ENCODE data around the gene ATP8A1.
A peak's percentile ranks its signal among the peaks of the same experiment; 100 is the strongest.

The ATP8A1 gene

DNA sequence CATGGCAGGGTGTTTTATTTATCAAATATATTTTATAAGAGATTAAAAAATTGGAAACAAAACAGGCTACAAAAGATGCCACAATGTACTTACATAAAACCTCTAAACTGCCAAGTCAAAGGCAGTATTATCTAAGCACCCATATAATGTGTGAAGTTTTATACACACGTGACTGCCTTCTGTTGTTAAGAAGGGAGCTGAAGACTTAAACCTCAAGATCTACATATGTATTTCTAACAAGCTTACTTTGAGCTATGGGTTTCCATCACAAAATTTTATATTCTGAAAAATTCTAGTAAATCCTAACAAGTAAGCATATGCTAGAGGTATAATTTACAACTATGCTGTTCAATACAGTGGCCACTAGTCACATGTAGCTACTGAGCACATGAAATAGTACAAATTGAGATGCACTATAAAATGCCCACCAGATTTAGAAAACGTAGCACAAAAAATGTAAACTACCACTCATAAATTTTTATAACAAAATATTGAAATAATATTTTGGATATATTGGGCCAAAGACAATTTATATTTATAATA is 9.8 kb downstream of the ATP8A1 start:
- no peak for DNase-seq

DNA sequence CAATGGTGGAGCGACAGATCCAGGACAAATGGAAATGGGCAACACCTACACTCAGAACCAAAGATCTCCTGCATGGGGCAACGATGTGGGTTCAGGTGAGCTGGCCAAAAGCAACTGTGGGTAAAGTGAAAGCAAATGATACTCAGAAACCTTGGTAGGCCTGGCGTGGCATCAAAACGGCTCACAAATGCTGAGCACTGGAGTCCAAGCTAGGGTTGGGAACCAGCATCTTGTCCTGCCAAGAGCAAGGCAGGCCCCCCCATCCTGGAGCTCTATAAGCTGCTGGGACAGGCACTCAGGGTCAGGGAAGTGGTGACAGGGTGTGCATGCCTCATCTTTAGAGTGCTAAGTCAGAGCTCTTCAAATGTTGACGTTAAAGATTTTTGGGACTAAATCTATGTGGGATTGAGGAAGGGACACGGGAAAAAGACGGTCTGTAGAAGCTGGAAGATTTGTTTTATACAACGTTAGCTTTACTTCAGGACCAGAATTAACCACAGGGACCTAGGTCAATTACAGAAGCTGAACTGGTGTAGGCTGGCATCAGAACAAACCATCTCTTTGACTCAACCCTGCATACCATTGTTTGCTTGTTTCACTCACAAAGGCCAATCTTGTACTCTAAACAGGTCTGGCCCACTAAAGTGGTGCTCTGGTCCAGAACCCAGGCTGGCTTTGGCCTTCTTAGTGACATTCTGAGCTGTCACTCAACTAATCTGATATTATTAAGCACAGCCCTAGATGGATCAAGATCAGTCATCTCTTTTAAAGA is 10.7 kb downstream of the ATP8A1 start:
- no peak for DNase-seq

- DNase-seq: no peak
These were observed 12.0 kb downstream of the ATP8A1 start for GRCh38 chr4:42644897-42645296.

DNA sequence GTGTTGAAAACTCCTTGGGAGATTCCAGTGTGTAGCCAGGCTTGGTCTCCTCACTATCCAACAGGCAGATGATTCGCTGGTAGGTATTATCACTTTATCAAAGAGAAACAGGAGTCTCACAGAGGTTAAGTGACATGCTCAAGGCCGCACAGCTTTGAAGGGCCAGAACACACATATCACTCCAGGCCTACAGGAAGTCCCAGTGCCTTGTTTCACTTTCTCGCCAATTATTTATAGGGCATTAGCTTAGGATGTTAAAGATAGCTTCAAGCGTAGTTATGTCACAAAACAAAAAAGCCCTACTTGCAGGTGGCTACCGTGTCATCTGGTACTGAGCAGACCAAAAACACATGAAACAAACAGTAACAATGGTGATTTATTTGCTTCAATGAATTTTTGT is 13.2 kb downstream of the ATP8A1 start:
- DNase-seq: no peak

- no peak for DNase-seq
These were observed 13.9 kb downstream of the ATP8A1 start for GRCh38 chr4:42642845-42643615.

GRCh38 chr4:42642101-42642797 is 14.7 kb downstream of the ATP8A1 start:
- DNase-seq: no peak

DNA sequence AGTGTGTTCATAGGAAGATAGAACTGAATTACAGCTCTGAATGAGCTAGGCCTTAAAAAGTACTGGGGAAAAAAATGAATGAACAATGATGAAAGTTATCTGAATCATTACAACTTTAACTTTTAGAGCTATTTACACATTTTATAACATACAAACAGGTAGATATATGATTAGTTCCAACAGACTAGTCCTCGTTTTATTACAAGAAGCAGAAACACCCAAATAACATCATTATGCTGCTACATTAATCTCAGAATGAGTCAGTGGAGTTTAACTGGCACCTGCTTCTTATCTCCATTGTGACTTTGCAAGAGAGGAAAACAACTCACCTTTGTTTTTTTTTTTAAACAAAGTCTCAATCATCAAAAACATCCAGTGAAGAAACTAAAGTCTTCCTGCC is 15.2 kb downstream of the ATP8A1 start:
- DNase-seq: no peak

DNA sequence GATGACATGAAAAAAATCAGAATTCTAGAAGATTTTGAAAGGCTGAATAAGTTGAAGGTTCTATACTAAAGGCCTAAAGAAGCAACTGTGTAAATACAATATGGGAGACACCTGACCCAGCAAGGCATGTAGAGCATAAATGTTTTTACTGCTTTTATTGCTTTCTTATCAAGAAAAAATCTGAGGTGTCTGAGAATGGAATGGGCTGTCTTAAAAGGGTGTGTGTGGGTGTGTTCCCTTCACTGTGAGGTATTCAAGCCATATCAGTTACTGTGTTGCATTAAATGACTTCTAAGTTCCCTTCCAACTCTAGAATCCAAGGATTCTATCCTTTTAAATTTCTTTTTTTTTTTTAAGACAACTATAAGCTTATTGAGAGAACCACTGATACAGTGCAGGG is 15.7 kb downstream of the ATP8A1 start:
- DNase-seq: no peak

- no peak for DNase-seq
These were observed 16.3 kb downstream of the ATP8A1 start for GRCh38 chr4:42640613-42641012.

- DNase-seq: no peak
These were observed 17.9 kb downstream of the ATP8A1 start for GRCh38 chr4:42638993-42639392.

- no peak for DNase-seq
These were observed 18.6 kb downstream of the ATP8A1 start for GRCh38 chr4:42638321-42638720.

GRCh38 chr4:42637867-42638266 is 19.0 kb downstream of the ATP8A1 start:
- DNase-seq: no peak

DNA sequence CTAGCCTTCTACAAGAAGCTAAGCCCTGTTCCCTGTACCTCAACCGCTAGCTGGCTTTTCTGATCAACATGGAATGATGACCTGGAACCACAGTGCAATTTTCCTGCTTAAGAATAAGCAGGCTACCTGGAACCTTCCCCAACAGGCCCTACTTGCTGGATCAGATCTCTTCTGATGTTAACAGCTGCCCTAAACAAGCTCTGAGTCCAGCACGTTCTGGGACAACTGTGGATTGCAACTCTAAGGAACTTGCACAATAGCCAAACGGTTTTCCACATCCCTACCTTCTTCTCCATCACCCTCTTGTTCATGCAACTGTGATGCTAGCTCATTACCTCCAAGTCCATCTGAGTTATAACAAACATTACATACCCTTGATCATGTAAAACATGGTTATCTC is 19.8 kb downstream of the ATP8A1 start:
- DNase-seq: no peak

- DNase-seq: no peak
These were observed 20.3 kb downstream of the ATP8A1 start for GRCh38 chr4:42636645-42636949.

GRCh38 chr4:42633605-42634388 is 23.1 kb downstream of the ATP8A1 start:
- no peak for DNase-seq

GRCh38 chr4:42632653-42633382 is 24.1 kb downstream of the ATP8A1 start:
- DNase-seq: no peak

- no peak for DNase-seq
These were observed 26.0 kb downstream of the ATP8A1 start for GRCh38 chr4:42630908-42631307.

- DNase-seq: no peak
These were observed 28.2 kb downstream of the ATP8A1 start for GRCh38 chr4:42628740-42629139.

GRCh38 chr4:42627885-42628646 is 28.8 kb downstream of the ATP8A1 start:
- DNase-seq: peak; percentile 55

GRCh38 chr4:42626629-42627146 is 30.2 kb downstream of the ATP8A1 start:
- no peak for DNase-seq

GRCh38 chr4:42625329-42625728 is 31.6 kb downstream of the ATP8A1 start:
- no peak for DNase-seq

All from CD4-positive, alpha-beta T cell treated with Interleukin-6 for 4 hours (primary cell).